ENCODE results near the gene SUSD6. TPM values are rescaled to one million over a fixed set of nuclear protein-coding genes. Genes with fewer than 3 reads are reported as not detected.

SUSD6 gene
- total and polyA plus RNA-seq, 4 donors: 6.8 to 10.8 (median 7.6) TPM

- H3K27ac ChIP-seq (ENCODE audit: low read depth in 1 of 2, low read length in 2 of 2): no peak overlapping the region
- H3K9ac ChIP-seq (ENCODE audit: low read depth in 1 of 2, low read length in 2 of 2): no peak overlapping the region
- H3K36me3 ChIP-seq (ENCODE audit: control insufficient read depth in 4 of 4, insufficient read depth in 3 of 4, low read depth in 1 of 4, low read length in 3 of 4): no peaks in the 10 kb centered on the region
- no peak for TF ChIP-seq NR2F2 (IDR thresholded peaks at IDR 0.05)
- TF ChIP-seq TAF1 (conservative IDR thresholded peaks at IDR 0.05): no peak
- no peak for TF ChIP-seq GABPA (IDR thresholded peaks at IDR 0.05 in 1 of 2, conservative IDR thresholded peaks at IDR 0.05 in 1 of 2)
- TF ChIP-seq EGR1 (IDR thresholded peaks at IDR 0.05; ENCODE audit: low read depth in 2 of 2): no peak
- no peaks in the 10 kb centered on the region for H3K9me3 ChIP-seq (ENCODE audit: control insufficient read depth in 4 of 4, low read length in 3 of 4)
- DNase-seq (ENCODE audit: low spot score): no peak
- H3K4me3 ChIP-seq (ENCODE audit: low read depth in 1 of 3, low read length in 3 of 3): no peak overlapping the region
- no peaks in the 10 kb centered on the region for H3K27me3 ChIP-seq (ENCODE audit: control insufficient read depth in 4 of 4, insufficient read depth in 4 of 4, low read length in 3 of 4)
- H3K4me1 ChIP-seq (ENCODE audit: control insufficient read depth in 4 of 4, insufficient read depth in 4 of 4, low read length in 3 of 4): peaks cover 8 to 31% (median 26%) of the 10 kb centered on the region in 4 donors
- WGBS: 69% methylated on average over 4 of the region's 4 CpGs
These were observed 56.5 kb downstream of the SUSD6 start for GRCh38 chr14:69667938-69668335.

GRCh38 chr14:69669375-69669774, 58.0 kb downstream of the SUSD6 start:
- Histone ChIP-seq H3K27me3 (ENCODE audit: control insufficient read depth in 4 of 4, insufficient read depth in 4 of 4, low read length in 3 of 4) (no peaks in the 10 kb centered on the region), H3K27ac (ENCODE audit: low read depth in 1 of 2, low read length in 2 of 2) (no peak overlapping the region), H3K4me3 (ENCODE audit: low read depth in 1 of 3, low read length in 3 of 3) (no peak overlapping the region), H3K4me1 (ENCODE audit: control insufficient read depth in 4 of 4, insufficient read depth in 4 of 4, low read length in 3 of 4) (peaks cover 17 to 38% (median 33%) of the 10 kb centered on the region in 4 donors), H3K9me3 (ENCODE audit: control insufficient read depth in 4 of 4, low read length in 3 of 4) (no peaks in the 10 kb centered on the region), H3K36me3 (ENCODE audit: control insufficient read depth in 4 of 4, insufficient read depth in 3 of 4, low read depth in 1 of 4, low read length in 3 of 4) (no peaks in the 10 kb centered on the region), H3K9ac (ENCODE audit: low read depth in 1 of 2, low read length in 2 of 2) (no peak overlapping the region)
- TF ChIP-seq TAF1 (conservative IDR thresholded peaks at IDR 0.05) (no peak), YY1 (IDR thresholded peaks at IDR 0.05) (no peak), ATF3 (IDR thresholded peaks at IDR 0.05) (no peak), HNF4A (conservative IDR thresholded peaks at IDR 0.05) (no peak), EGR1 (IDR thresholded peaks at IDR 0.05; ENCODE audit: low read depth in 2 of 2) (no peak), CTCF (IDR thresholded peaks at IDR 0.05; ENCODE audit: low read depth, low read length, missing input control) (no peak), HNF4G (IDR thresholded peaks at IDR 0.05) (no peak), JUND (IDR thresholded peaks at IDR 0.05) (no peak), RAD21 (IDR thresholded peaks at IDR 0.05) (no peak), ZBTB33 (IDR thresholded peaks at IDR 0.05) (no peak), NR2F2 (IDR thresholded peaks at IDR 0.05) (no peak), SP1 (IDR thresholded peaks at IDR 0.05) (no peak), GABPA (IDR thresholded peaks at IDR 0.05 in 1 of 2, conservative IDR thresholded peaks at IDR 0.05 in 1 of 2) (no peak), FOXA1 (IDR thresholded peaks at IDR 0.05) (no peak), RXRA (IDR thresholded peaks at IDR 0.05) (no peak), REST (IDR thresholded peaks at IDR 0.05) (no peak), MAX (IDR thresholded peaks at IDR 0.05) (no peak), FOXA2 (IDR thresholded peaks at IDR 0.05) (no peak)
- no peak for DNase-seq (ENCODE audit: low spot score)
- 89% methylated on average over 2 of the region's 2 CpGs for WGBS

All from liver (tissue), 9 donors.